SK-N-SH (cell line): ENCODE measurements around the gene SNAPC5. TPM values are rescaled to one million over a fixed set of nuclear protein-coding genes. Genes with fewer than 3 reads are reported as not detected.

Experiments
- CTCF ChIA-PET: fragments of 300-600, 350-600 bp; formaldehyde crosslinking; extraction: SDS; loops from one replicate; lab custom pipeline; 2021; lab: Yijun Ruan, JAX
- POLR2A ChIA-PET: fragments of 350-600 bp; sonication (Branson Sonifier 250); formaldehyde crosslinking; extraction: SDS; loops from one replicate; lab custom pipeline; 2020; ENCODE audit warnings: antibody characterized with exemption, inconsistent platforms; lab: Yijun Ruan, JAX
- DNase-seq: peaks from one replicate; pipeline ENCODE4 v3.0.0; 2012
- H2AFZ ChIP-seq: fragments of 200-600 bp; sonication (generic); 2 replicates; pipeline ENCODE4 v1.8.1; 2016; ENCODE audit warnings: antibody characterized with exemption, mild to moderate bottlenecking, low read depth
- H3F3A ChIP-seq: fragments of 200-600 bp; sonication (generic); replicated peaks from 2 replicates; pipeline ENCODE3; 2016; ENCODE audit warnings: antibody characterized with exemption, mild to moderate bottlenecking; ENCODE audit not compliant: insufficient read depth
- H3K27ac ChIP-seq, 2 experiments: fragments of 200-500 bp in 1 of 2; fragments of 200-600 bp in 1 of 2; sonication (Bioruptor generic) in 1 of 2; sonication (generic), shearing (Covaris generic) in 1 of 2; 2 replicates each; pipeline versions ENCODE4 v1.5.1 to v1.6.1; 2014 to 2016; ENCODE audit warnings: low read depth in 2 of 2, inconsistent platforms in 1 of 2, low read length in 1 of 2, mild to moderate bottlenecking in 1 of 2, mixed read lengths in 1 of 2
- H3K27me3 ChIP-seq: fragments of 200-600 bp; sonication (generic), shearing (Covaris generic); 2 replicates; pipeline ENCODE4 v1.6.1; 2016; ENCODE audit warnings: mixed run types; ENCODE audit not compliant: insufficient read depth
- H3K36me3 ChIP-seq, 2 experiments: fragments of 200-500 bp in 1 of 2; fragments of 200-600 bp in 1 of 2; sonication (Bioruptor generic) in 1 of 2; sonication (generic) in 1 of 2; replicated peaks in 1 of 2; 2 replicates each; pipeline versions ENCODE3 to v1.5.1; 2014 to 2016; ENCODE audit warnings: low read length in 1 of 2, mild to moderate bottlenecking in 1 of 2; ENCODE audit not compliant: insufficient read depth in 2 of 2, control insufficient read depth in 1 of 2
- H3K4me1 ChIP-seq, 2 experiments: fragments of 200-500 bp in 1 of 2; fragments of 200-600 bp in 1 of 2; sonication (Bioruptor generic) in 1 of 2; sonication (generic), shearing (Covaris generic) in 1 of 2; 2 replicates each; pipeline versions ENCODE4 v1.5.1 to v1.6.1; 2014 to 2016; ENCODE audit warnings: low read depth in 1 of 2, low read length in 1 of 2, mixed run types in 1 of 2; ENCODE audit not compliant: insufficient read depth in 2 of 2, control insufficient read depth in 1 of 2
- H3K4me2 ChIP-seq: fragments of 200-600 bp; sonication (generic), shearing (Covaris generic); 2 replicates; pipeline ENCODE4 v1.6.1; 2017; ENCODE audit warnings: mixed run types
- H3K4me3 ChIP-seq, 2 experiments: fragments of 200-500 bp in 1 of 2; fragments of 200-600 bp in 1 of 2; sonication (Bioruptor generic) in 1 of 2; sonication (generic), shearing (Covaris generic) in 1 of 2; 2 replicates each; pipeline versions ENCODE4 v1.5.1 to v1.8.1; 2014 to 2016; ENCODE audit warnings: low read depth in 2 of 2, inconsistent platforms in 1 of 2, low read length in 1 of 2, mild to moderate bottlenecking in 1 of 2, mixed read lengths in 1 of 2, moderate library complexity in 1 of 2
- H3K79me2 ChIP-seq: fragments of 200-600 bp; sonication (generic); 2 replicates; pipeline ENCODE4 v1.8.1; 2017; ENCODE audit warnings: mild to moderate bottlenecking; ENCODE audit not compliant: insufficient read depth
- H3K9ac ChIP-seq: fragments of 200-600 bp; sonication (generic); 2 replicates; pipeline ENCODE4 v1.6.1; 2017; ENCODE audit warnings: mixed run types
- H3K9me2 ChIP-seq: fragments of 200-600 bp; sonication (generic); 2 replicates; pipeline ENCODE4 v1.6.1; 2017; ENCODE audit warnings: mixed run types
- H3K9me3 ChIP-seq: fragments of 200-600 bp; sonication (generic); 2 replicates; pipeline ENCODE4 v1.6.1; 2017; ENCODE audit warnings: mixed run types, mild to moderate bottlenecking, moderate library complexity
- H4K20me1 ChIP-seq: fragments of 200-600 bp; sonication (generic); 2 replicates; pipeline ENCODE4 v1.6.1; 2017; ENCODE audit warnings: mild to moderate bottlenecking, mixed run types; ENCODE audit not compliant: insufficient read depth
- ELF1 ChIP-seq: IDR thresholded peaks from 2 replicates; pipeline ENCODE4 v1.4.0; 2012
- EP300 ChIP-seq, 2 experiments: IDR thresholded peaks; 2 replicates each; pipeline versions ENCODE4 v1.4.0 to v1.6.1; 2012; ENCODE audit warnings: borderline replicate concordance in 1 of 2, low read depth in 1 of 2, low read length in 1 of 2
- FOXJ3 ChIP-seq: sonication (generic); formaldehyde crosslinking; IDR thresholded peaks from 2 replicates; pipeline ENCODE4 v1.5.1; 2020; ENCODE audit warnings: mild to moderate bottlenecking, missing genetic modification reagents
- GABPA ChIP-seq: IDR thresholded peaks from 2 replicates; pipeline ENCODE4 v1.4.0; 2012; ENCODE audit warnings: low read depth, mild to moderate bottlenecking
- GATA2 ChIP-seq: sonication (generic); formaldehyde crosslinking; IDR thresholded peaks from 2 replicates; pipeline ENCODE4 v1.5.0; 2020; ENCODE audit warnings: mild to moderate bottlenecking, missing genetic modification reagents
- JUND ChIP-seq: IDR thresholded peaks from 2 replicates; pipeline ENCODE4 v1.4.0; 2012
- MAX ChIP-seq: IDR thresholded peaks from 2 replicates; pipeline ENCODE4 v1.4.0; 2012; ENCODE audit warnings: low read depth
- NRF1 ChIP-seq: IDR thresholded peaks from 2 replicates; pipeline ENCODE4 v1.6.1; 2012; ENCODE audit warnings: low read depth, mild to moderate bottlenecking, low read length
- RFX5 ChIP-seq: IDR thresholded peaks from 2 replicates; pipeline ENCODE4 v1.6.1; 2012; ENCODE audit warnings: mild to moderate bottlenecking, improper control_type of control experiment, low read length
- WGBS: methylation state at CpG from one replicate; pipeline ENCODE4 v1.1.6; 2017; ENCODE audit warnings: low lambda C conversion rate; 5-methylcytosine and 5-hydroxymethylcytosine counted together
- polyA plus RNA-seq, 3 experiments: library from polyadenylated mRNA; depleted of rRNA; stranded (reverse); fragments of >200 nt; gene quantifications; 2 replicates each; pipeline ENCODE4 v1.2.3, GENCODE V29; 2012
- TF ChIP-seq, protein P1 (sequence below): IDR thresholded peaks from 2 replicates; pipeline ENCODE4 v1.4.0; 2012; ENCODE audit warnings: low read depth, borderline replicate concordance
- TF ChIP-seq, protein P2 (sequence below): fragments of 200-600 bp; sonication (generic); IDR thresholded peaks from 2 replicates; pipeline ENCODE4 v1.6.1; 2017; ENCODE audit warnings: antibody characterized with exemption, mild to moderate bottlenecking, moderate library complexity
- TF ChIP-seq, protein P3 (sequence below): IDR thresholded peaks from 2 replicates; pipeline ENCODE4 v1.4.0; 2012; ENCODE audit warnings: low read depth, borderline replicate concordance
- TF ChIP-seq, protein P4 (sequence below): IDR thresholded peaks from 2 replicates; pipeline ENCODE4 v1.6.1; 2012; ENCODE audit warnings: mild to moderate bottlenecking, low read depth, low read length, moderate library complexity

The SNAPC5 gene
- polyA plus RNA-seq, 1 of the 3 experiments (the other 2 are of a cell fraction): 65.0 TPM

- Histone ChIP-seq H3K4me2 (no peak overlapping the region), H3K27me3 (no peaks in the 10 kb centered on the region), H3K4me3 (no peak overlapping the region), H3K4me1 (no peaks in the 10 kb centered on the region), H3F3A (peaks cover 16% of the 10 kb centered on the region), H3K36me3 (peaks cover 53 to 61% of the 10 kb centered on the region in 2 experiments), H4K20me1 (no peaks in the 10 kb centered on the region), H3K9me2 (no peaks in the 10 kb centered on the region), H3K27ac (no peak overlapping the region), H3K79me2 (peaks cover 5% of the 10 kb centered on the region; the same call in 1 of the 2 replicates)
- CTCF ChIA-PET: interaction anchor here (2.5 kb wide), 1 partner anchor 9 kb away, joined by 10 read pairs; the partner anchor contains the start of gene SNAPC5
- POLR2A ChIA-PET: no interaction called here
- TF ChIP-seq EP300 (IDR thresholded peaks at IDR 0.05; ENCODE audit: borderline replicate concordance in 1 of 2, low read depth in 1 of 2, low read length in 1 of 2) (no peak), FOXJ3 (no peak), ELF1 (no peak), RFX5 (no peak), GABPA (no peak), JUND (no peak), MAX (no peak), NRF1 (no peak), GATA2 (CRISPR knock-in tag) (no peak)
- TF ChIP-seq, protein P1, sequence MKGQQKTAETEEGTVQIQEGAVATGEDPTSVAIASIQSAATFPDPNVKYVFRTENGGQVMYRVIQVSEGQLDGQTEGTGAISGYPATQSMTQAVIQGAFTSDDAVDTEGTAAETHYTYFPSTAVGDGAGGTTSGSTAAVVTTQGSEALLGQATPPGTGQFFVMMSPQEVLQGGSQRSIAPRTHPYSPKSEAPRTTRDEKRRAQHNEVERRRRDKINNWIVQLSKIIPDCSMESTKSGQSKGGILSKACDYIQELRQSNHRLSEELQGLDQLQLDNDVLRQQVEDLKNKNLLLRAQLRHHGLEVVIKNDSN: no peak
- TF ChIP-seq, protein P2, sequence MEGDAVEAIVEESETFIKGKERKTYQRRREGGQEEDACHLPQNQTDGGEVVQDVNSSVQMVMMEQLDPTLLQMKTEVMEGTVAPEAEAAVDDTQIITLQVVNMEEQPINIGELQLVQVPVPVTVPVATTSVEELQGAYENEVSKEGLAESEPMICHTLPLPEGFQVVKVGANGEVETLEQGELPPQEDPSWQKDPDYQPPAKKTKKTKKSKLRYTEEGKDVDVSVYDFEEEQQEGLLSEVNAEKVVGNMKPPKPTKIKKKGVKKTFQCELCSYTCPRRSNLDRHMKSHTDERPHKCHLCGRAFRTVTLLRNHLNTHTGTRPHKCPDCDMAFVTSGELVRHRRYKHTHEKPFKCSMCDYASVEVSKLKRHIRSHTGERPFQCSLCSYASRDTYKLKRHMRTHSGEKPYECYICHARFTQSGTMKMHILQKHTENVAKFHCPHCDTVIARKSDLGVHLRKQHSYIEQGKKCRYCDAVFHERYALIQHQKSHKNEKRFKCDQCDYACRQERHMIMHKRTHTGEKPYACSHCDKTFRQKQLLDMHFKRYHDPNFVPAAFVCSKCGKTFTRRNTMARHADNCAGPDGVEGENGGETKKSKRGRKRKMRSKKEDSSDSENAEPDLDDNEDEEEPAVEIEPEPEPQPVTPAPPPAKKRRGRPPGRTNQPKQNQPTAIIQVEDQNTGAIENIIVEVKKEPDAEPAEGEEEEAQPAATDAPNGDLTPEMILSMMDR: no peak
- TF ChIP-seq, protein P3, sequence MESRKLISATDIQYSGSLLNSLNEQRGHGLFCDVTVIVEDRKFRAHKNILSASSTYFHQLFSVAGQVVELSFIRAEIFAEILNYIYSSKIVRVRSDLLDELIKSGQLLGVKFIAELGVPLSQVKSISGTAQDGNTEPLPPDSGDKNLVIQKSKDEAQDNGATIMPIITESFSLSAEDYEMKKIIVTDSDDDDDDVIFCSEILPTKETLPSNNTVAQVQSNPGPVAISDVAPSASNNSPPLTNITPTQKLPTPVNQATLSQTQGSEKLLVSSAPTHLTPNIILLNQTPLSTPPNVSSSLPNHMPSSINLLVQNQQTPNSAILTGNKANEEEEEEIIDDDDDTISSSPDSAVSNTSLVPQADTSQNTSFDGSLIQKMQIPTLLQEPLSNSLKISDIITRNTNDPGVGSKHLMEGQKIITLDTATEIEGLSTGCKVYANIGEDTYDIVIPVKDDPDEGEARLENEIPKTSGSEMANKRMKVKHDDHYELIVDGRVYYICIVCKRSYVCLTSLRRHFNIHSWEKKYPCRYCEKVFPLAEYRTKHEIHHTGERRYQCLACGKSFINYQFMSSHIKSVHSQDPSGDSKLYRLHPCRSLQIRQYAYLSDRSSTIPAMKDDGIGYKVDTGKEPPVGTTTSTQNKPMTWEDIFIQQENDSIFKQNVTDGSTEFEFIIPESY: no peak
- TF ChIP-seq, protein P4, sequence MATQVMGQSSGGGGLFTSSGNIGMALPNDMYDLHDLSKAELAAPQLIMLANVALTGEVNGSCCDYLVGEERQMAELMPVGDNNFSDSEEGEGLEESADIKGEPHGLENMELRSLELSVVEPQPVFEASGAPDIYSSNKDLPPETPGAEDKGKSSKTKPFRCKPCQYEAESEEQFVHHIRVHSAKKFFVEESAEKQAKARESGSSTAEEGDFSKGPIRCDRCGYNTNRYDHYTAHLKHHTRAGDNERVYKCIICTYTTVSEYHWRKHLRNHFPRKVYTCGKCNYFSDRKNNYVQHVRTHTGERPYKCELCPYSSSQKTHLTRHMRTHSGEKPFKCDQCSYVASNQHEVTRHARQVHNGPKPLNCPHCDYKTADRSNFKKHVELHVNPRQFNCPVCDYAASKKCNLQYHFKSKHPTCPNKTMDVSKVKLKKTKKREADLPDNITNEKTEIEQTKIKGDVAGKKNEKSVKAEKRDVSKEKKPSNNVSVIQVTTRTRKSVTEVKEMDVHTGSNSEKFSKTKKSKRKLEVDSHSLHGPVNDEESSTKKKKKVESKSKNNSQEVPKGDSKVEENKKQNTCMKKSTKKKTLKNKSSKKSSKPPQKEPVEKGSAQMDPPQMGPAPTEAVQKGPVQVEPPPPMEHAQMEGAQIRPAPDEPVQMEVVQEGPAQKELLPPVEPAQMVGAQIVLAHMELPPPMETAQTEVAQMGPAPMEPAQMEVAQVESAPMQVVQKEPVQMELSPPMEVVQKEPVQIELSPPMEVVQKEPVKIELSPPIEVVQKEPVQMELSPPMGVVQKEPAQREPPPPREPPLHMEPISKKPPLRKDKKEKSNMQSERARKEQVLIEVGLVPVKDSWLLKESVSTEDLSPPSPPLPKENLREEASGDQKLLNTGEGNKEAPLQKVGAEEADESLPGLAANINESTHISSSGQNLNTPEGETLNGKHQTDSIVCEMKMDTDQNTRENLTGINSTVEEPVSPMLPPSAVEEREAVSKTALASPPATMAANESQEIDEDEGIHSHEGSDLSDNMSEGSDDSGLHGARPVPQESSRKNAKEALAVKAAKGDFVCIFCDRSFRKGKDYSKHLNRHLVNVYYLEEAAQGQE: no peak
- TF ChIP-seq, all 33 proteins: peak for 0
- WGBS: 87% methylated on average over 6 of the region's 6 CpGs
- H2AFZ ChIP-seq: no peak overlapping the region
- H3K9ac ChIP-seq: no peak overlapping the region
- no peak for DNase-seq
- no peaks in the 10 kb centered on the region for H3K9me3 ChIP-seq
Measured at GRCh38 chr15:66489179-66489791, 8.3 kb downstream of the SNAPC5 start.
